Neuronal stem cell (in vitro differentiated cells): ENCODE data around the gene EN1.

Experiments used
- DNase-seq: peaks from one replicate; pipeline ENCODE4 v3.0.0-alpha.2; 2013; ENCODE audit warnings: low spot score
- H2AFZ ChIP-seq: one replicate; pipeline ENCODE4 v1.6.1; 2013; ENCODE audit warnings: mild to moderate bottlenecking, low read length, inconsistent platforms
- H2AK5ac ChIP-seq: 2 replicates; pipeline ENCODE4 v1.6.1; 2013; ENCODE audit warnings: low read depth, mild to moderate bottlenecking, inconsistent platforms, low read length, moderate library complexity, mixed read lengths
- H2BK120ac ChIP-seq: 2 replicates; pipeline ENCODE4 v1.6.1; 2013; ENCODE audit warnings: low read depth, mild to moderate bottlenecking, inconsistent platforms, low read length, moderate library complexity, mixed read lengths
- H2BK12ac ChIP-seq: one replicate; pipeline ENCODE4 v1.6.1; 2013; ENCODE audit warnings: low read length, inconsistent platforms
- H2BK15ac ChIP-seq: 2 replicates; pipeline ENCODE4 v1.6.1; 2013; ENCODE audit warnings: mild to moderate bottlenecking, low read length, inconsistent platforms, mixed read lengths
- H2BK5ac ChIP-seq: one replicate; pipeline ENCODE4 v1.6.1; 2013; ENCODE audit warnings: inconsistent platforms, mild to moderate bottlenecking, low read length, moderate library complexity
- H3K14ac ChIP-seq: one replicate; pipeline ENCODE4 v1.6.1; 2013; ENCODE audit warnings: low read length, inconsistent platforms
- H3K18ac ChIP-seq: 2 replicates; pipeline ENCODE4 v1.6.1; 2013; ENCODE audit warnings: low read length, inconsistent platforms
- H3K23ac ChIP-seq: 2 replicates; pipeline ENCODE4 v1.6.1; 2013; ENCODE audit warnings: low read depth, mild to moderate bottlenecking, mixed read lengths, low read length, inconsistent platforms; ENCODE audit not compliant: poor library complexity
- H3K27ac ChIP-seq: replicated peaks from 3 replicates; pipeline ENCODE4 v1.5.1; 2013; ENCODE audit warnings: low read length, inconsistent platforms
- H3K27me3 ChIP-seq, 3 experiments: 2 replicates each; pipeline ENCODE4 v1.6.1; 2013; ENCODE audit warnings: low read length in 3 of 3, mild to moderate bottlenecking in 2 of 3, inconsistent platforms in 1 of 3, low read depth in 1 of 3, mixed read lengths in 1 of 3, moderate library complexity in 1 of 3; ENCODE audit not compliant: control insufficient read depth in 3 of 3, insufficient read depth in 3 of 3
- H3K36me3 ChIP-seq, 2 donors: replicated peaks in 1 of 2; 2 replicates each; pipeline ENCODE4 v1.6.1; 2013; ENCODE audit warnings: low read length in 2 of 2; ENCODE audit not compliant: control insufficient read depth in 2 of 2, insufficient read depth in 2 of 2
- H3K4ac ChIP-seq: 2 replicates; pipeline ENCODE4 v1.6.1; 2013; ENCODE audit warnings: inconsistent platforms, mild to moderate bottlenecking, low read length, moderate library complexity
- H3K4me1 ChIP-seq, 2 donors: 1 replicate in 1 of 2; 2 replicates in 1 of 2; pipeline ENCODE4 v1.6.1; 2013; ENCODE audit warnings: low read length in 2 of 2, low read depth in 1 of 2; ENCODE audit not compliant: control insufficient read depth in 2 of 2, insufficient read depth in 1 of 2
- H3K4me2 ChIP-seq: one replicate; pipeline ENCODE4 v1.6.1; 2013; ENCODE audit warnings: mild to moderate bottlenecking, low read length, inconsistent platforms; ENCODE audit not compliant: insufficient read depth, poor library complexity, severe bottlenecking
- H3K4me3 ChIP-seq, 2 donors: 2 replicates each; pipeline ENCODE4 v1.5.1; 2013; ENCODE audit warnings: low read length in 2 of 2, mild to moderate bottlenecking in 2 of 2, inconsistent platforms in 1 of 2, moderate library complexity in 1 of 2
- H3K79me1 ChIP-seq: one replicate; pipeline ENCODE4 v1.6.1; 2013; ENCODE audit warnings: low read depth, mild to moderate bottlenecking, inconsistent platforms, low read length, moderate library complexity
- H3K9ac ChIP-seq: one replicate; pipeline ENCODE4 v1.6.1; 2013; ENCODE audit warnings: mild to moderate bottlenecking, low read depth, low read length, inconsistent platforms; ENCODE audit not compliant: poor library complexity
- H3K9me3 ChIP-seq, 2 donors: replicated peaks in 1 of 2; 2 replicates each; pipeline versions ENCODE3 to v1.6.1; 2013; ENCODE audit warnings: low read length in 2 of 2, mild to moderate bottlenecking in 2 of 2, inconsistent platforms in 1 of 2, low read depth in 1 of 2, mixed read lengths in 1 of 2, moderate library complexity in 1 of 2; ENCODE audit not compliant: control insufficient read depth in 2 of 2, insufficient read depth in 1 of 2
- H4K8ac ChIP-seq: one replicate; pipeline ENCODE4 v1.6.1; 2013; ENCODE audit warnings: low read depth, mild to moderate bottlenecking, inconsistent platforms, low read length, moderate library complexity
- H4K91ac ChIP-seq: one replicate; pipeline ENCODE4 v1.6.1; 2013; ENCODE audit warnings: low read length, low read depth, mild to moderate bottlenecking, inconsistent platforms; ENCODE audit not compliant: poor library complexity
- WGBS, 2 donors: extraction: QIAGEN DNeasy Blood & Tissue Kit; methylation state at CpG; one replicate each; pipeline ENCODE4 v1.1.7; 2013; ENCODE audit warnings: missing lambda C conversion rate in 2 of 2, mixed read lengths in 1 of 2; ENCODE audit not compliant: insufficient read length in 2 of 2, insufficient replicate concordance in 1 of 2; ENCODE audit errors: extremely low coverage in 2 of 2; 5-methylcytosine and 5-hydroxymethylcytosine counted together

The EN1 gene

DNA sequence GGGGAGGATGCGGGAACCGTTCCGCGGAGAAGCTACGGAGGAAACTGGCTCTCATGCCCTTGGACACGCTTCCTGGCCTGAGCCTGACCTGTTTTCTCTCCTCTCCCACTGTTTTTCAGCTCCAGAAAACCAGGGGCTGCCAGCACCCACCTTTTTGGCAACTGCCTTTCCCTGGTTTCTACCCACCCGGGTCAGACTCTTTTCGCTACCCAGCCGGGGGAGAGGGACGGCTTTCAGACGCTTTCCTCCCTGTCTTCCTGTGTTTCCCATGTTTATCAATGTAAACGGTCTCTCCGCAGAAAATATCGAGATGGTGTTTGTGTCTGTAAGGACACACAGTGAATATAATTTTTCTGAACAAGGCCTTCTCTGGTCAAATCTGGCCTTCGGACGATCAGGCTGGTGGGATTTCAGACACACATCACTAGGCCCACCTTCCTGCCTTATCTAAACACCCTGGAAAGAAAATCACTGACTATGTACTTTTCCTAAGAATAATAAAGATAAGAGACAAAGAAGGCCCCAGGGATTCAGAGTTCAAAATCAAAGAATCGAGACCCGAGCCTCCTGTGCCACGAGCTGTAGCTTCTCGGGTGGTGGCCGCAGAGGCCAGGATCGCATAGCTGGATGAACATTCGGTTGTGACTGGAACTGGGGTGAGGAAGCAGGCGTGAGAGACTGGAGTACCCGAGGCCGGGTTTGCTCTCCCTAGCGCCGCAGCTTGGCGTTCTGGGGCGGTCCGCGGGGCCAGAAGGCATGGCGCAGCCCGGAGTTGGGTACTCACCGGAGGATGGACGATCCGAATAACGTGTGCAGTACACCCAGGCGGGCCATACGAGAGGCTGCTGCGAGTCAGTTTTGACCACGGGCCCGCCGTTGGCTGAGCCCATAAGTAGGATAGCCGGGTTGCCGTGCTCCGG, 1.7 kb downstream of the EN1 start:
- Histone ChIP-seq H4K91ac (no peak overlapping the region), H3K27me3 (peaks cover 80 to 99% (median 95%) of the 10 kb centered on the region in 3 experiments), H3K23ac (peak overlapping the region; percentile 66), H2BK15ac (peak overlapping the region; percentile 26), H3K79me1 (no peaks in the 10 kb centered on the region), H3K18ac (peak overlapping the region; percentile 72), H3K14ac (no peak overlapping the region), H4K8ac (no peak overlapping the region), H3K9me3 (peaks cover under 1 to 9% of the 10 kb centered on the region in 2 donors), H2AFZ (no peak overlapping the region), H3K9ac (no peak overlapping the region), H3K4me1 (peaks cover 0 to 3% of the 10 kb centered on the region in 2 donors), H2BK12ac (peak overlapping the region; percentile 49), H3K4me2 (no peak overlapping the region), H3K4ac (no peak overlapping the region), H2BK120ac (no peak overlapping the region), H2AK5ac (no peak overlapping the region), H3K36me3 (no peaks in the 10 kb centered on the region), H3K27ac (no peak overlapping the region), H3K4me3 (no peak overlapping the region), H2BK5ac (no peak overlapping the region)
- WGBS, 2 donors: no CpG with 5 or more reads among the region's 47 CpGs
- peak; percentile 24 for DNase-seq

GRCh38 chr2:118845005-118845521, 2.4 kb downstream of the EN1 start:
- H3K36me3 ChIP-seq: no peaks in the 10 kb centered on the region
- H4K91ac ChIP-seq: peak overlapping the region; percentile 8
- no peak overlapping the region for H2AK5ac ChIP-seq
- peak overlapping the region; percentile 49 for H2BK12ac ChIP-seq
- H3K14ac ChIP-seq: no peak overlapping the region
- no peak overlapping the region for H2BK120ac ChIP-seq
- no peak overlapping the region for H3K4ac ChIP-seq
- peak overlapping the region; percentile 66 for H3K23ac ChIP-seq
- peaks cover 0 to 3% of the 10 kb centered on the region in 2 donors for H3K4me1 ChIP-seq
- DNase-seq: peak; percentile 37
- H3K4me3 ChIP-seq: no peak overlapping the region
- no peaks in the 10 kb centered on the region for H3K79me1 ChIP-seq
- H3K9me3 ChIP-seq: peaks cover 1 to 9% of the 10 kb centered on the region in 2 donors
- H3K18ac ChIP-seq: peak overlapping the region; percentile 72
- H2AFZ ChIP-seq: no peak overlapping the region
- no peak overlapping the region for H3K4me2 ChIP-seq
- H3K27me3 ChIP-seq: peaks cover 77 to 99% (median 95%) of the 10 kb centered on the region in 3 experiments
- H4K8ac ChIP-seq: no peak overlapping the region
- H2BK5ac ChIP-seq: no peak overlapping the region
- WGBS, 2 donors: no CpG with 5 or more reads among the region's 43 CpGs
- H3K27ac ChIP-seq: no peak overlapping the region
- H2BK15ac ChIP-seq: no peak overlapping the region
- H3K9ac ChIP-seq: peak overlapping the region; percentile 54

- no peak overlapping the region for H2BK120ac ChIP-seq
- no peak overlapping the region for H3K4ac ChIP-seq
- H3K14ac ChIP-seq: no peak overlapping the region
- no peaks in the 10 kb centered on the region for H3K79me1 ChIP-seq
- peaks cover 0 to 3% of the 10 kb centered on the region in 2 donors for H3K4me1 ChIP-seq
- H2BK5ac ChIP-seq: no peak overlapping the region
- peak overlapping the region; percentile 86 for H3K18ac ChIP-seq
- H3K9me3 ChIP-seq: peaks cover 1 to 9% of the 10 kb centered on the region in 2 donors
- peak overlapping the region; percentile 67 for H3K23ac ChIP-seq
- H3K4me3 ChIP-seq: no peak overlapping the region
- no peak overlapping the region for H3K27ac ChIP-seq
- no peak for DNase-seq
- no peak overlapping the region for H3K9ac ChIP-seq
- H3K36me3 ChIP-seq: no peaks in the 10 kb centered on the region
- no CpG with 5 or more reads among the region's 8 CpGs for WGBS, 2 donors
- no peak overlapping the region for H4K91ac ChIP-seq
- no peak overlapping the region for H2BK12ac ChIP-seq
- peak overlapping the region; percentile 14 for H2AK5ac ChIP-seq
- H2BK15ac ChIP-seq: no peak overlapping the region
- peaks cover 75 to 99% (median 95%) of the 10 kb centered on the region in 3 experiments for H3K27me3 ChIP-seq
- H4K8ac ChIP-seq: no peak overlapping the region
- H2AFZ ChIP-seq: no peak overlapping the region
- no peak overlapping the region for H3K4me2 ChIP-seq
These were observed 3.0 kb downstream of the EN1 start for GRCh38 chr2:118844261-118845004.
